ENCODE results near the gene CD247. TPM values are rescaled to one million over a fixed set of nuclear protein-coding genes. Genes with fewer than 3 reads are reported as not detected.

CD247 gene
- total RNA-seq, 1 experiment from 2014 or later: 1.1 TPM

DNA sequence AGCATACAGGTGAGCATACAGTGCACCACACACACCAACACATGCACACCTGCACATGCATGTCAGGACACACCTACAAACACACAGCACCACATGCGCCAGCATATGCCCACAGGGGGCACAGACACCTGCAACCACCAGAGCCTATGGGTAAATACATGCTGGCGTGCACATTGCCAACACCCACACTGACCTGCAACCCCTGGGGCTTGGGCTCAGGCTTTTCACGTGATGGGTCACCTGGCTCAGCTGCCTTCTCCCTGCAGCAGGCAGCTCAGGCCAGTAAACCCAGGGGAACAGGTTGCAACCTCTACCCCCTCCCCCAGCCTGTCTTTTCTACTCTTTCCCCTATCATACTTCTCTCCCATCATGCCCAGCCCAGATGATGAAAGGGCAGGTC is 8.1 kb downstream of the CD247 start:
- H3K27ac ChIP-seq: no peak overlapping the region
- H3K4me1 ChIP-seq: no peaks in the 10 kb centered on the region
- H3K4me3 ChIP-seq: no peak overlapping the region
- DNase-seq: no peak
- no peaks in the 10 kb centered on the region for H3K36me3 ChIP-seq
- H3K27me3 ChIP-seq: no peaks in the 10 kb centered on the region
- H3K9me3 ChIP-seq (replicated peaks): no peaks in the 10 kb centered on the region

DNA sequence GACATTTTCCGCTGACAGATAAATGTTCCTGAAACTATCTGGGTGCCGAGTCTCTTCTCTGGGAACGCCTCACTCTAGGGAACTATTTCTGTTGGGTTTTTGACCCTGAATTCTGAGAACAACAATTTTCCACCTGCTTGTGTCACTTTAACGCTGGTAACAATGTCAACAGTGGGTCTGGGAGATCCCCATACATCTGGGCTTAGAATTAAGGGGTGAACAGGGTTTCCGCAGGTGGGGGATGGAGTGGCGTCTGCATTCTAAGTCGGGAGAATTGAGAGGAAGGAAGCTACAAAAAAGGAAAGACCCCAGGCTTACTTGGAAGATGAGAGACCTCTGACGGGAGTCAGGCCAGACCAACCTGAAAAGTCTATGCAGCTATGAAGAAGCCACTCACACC is 8.7 kb downstream of the CD247 start:
- no peaks in the 10 kb centered on the region for H3K9me3 ChIP-seq (replicated peaks)
- H3K27me3 ChIP-seq: no peaks in the 10 kb centered on the region
- DNase-seq: no peak
- H3K4me3 ChIP-seq: no peak overlapping the region
- H3K27ac ChIP-seq: no peak overlapping the region
- H3K36me3 ChIP-seq: no peaks in the 10 kb centered on the region
- peaks cover 1% of the 10 kb centered on the region for H3K4me1 ChIP-seq

DNA sequence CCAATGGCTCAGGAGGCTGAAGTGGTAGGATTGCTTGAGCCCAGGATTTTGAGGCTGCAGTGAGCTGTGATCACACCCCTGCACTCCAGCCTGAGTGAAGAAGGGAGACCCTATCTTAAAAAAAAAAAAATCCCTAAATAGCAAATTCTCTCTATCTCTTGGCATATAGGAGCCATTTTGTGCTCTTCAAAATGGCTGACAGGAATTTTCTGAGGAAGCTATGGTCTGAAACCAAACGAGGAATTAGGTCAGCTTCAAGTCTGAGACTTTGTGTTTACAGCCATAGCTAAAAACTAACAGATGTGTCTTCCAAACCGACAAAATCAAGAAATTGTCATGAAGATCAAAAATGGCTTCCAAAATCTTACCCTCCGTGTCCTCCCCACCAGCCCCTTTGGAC is 10.6 kb downstream of the CD247 start:
- Histone ChIP-seq H3K4me1 (peaks cover 18% of the 10 kb centered on the region), H3K27me3 (no peaks in the 10 kb centered on the region), H3K4me3 (no peak overlapping the region), H3K36me3 (no peaks in the 10 kb centered on the region), H3K27ac (no peak overlapping the region), H3K9me3 (replicated peaks) (no peaks in the 10 kb centered on the region)
- DNase-seq: no peak

DNA sequence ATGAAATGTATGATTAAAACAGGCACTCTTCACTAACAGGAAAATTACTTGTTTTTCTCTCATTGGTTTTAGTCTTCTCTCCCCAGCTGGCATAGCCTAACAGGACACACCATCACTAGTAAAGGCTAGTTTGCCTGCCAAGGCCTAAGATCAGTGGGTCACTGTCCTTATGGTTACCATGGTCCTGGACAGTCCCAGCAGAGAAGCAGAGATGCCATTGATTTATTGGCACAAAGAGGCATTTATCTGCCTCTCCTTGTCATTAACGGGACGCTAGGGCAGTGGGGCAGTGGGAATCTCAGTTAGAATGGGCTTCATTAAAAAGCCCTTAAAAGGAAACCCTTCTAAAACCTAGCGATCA is 13.9 kb downstream of the CD247 start:
- Histone ChIP-seq H3K4me3 (no peak overlapping the region), H3K9me3 (replicated peaks) (no peaks in the 10 kb centered on the region), H3K27me3 (no peaks in the 10 kb centered on the region), H3K36me3 (no peaks in the 10 kb centered on the region), H3K4me1 (peaks cover 26% of the 10 kb centered on the region), H3K27ac (no peak overlapping the region; the same call in 1 of the 2 replicates)
- DNase-seq: no peak

DNA sequence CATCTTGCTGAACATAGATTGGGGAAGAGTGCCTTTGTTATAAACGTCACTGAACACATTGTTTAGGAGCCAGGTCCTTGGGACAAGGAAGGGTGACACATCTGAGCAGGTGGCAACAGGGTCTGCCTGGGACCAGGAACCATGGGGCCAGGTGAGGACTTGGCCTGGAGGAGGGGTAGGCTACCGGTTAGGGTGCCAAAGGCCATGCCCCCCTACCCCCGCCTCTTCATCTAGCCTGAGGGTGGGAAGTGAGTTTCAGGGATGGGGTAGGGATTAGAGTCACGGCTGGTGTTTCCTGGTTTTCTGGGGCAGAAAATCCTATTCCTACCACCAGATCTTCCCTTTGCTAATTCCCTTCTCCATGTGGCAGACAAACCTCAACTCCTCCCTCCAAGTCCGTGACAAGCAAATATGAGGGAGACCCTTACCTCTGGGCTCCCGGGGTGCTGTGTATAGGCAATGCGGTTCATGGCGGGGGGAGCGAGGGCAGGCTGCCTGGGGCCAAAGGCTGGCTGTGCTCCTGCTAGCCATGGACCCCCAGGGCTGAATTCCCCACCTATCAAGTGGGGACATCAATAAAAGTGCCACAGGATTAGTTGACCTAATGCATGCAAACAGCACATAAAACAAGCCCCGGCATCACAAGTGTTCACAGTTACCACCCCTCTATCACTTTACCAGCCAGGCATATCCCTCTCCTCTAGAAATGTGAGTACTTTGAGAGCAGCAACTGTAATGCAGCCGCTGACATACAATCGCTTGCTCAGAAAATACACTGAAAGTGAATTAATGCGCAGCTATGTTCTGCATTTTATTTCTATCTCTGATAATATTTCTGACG is 14.5 kb downstream of the CD247 start:
- peak; percentile 20 to 54 for DNase-seq
- Histone ChIP-seq H3K27ac (peak overlapping the region; percentile 22), H3K4me1 (peaks cover 32% of the 10 kb centered on the region), H3K27me3 (no peaks in the 10 kb centered on the region), H3K9me3 (replicated peaks) (no peaks in the 10 kb centered on the region), H3K4me3 (peak overlapping the region; percentile 17; the same call in 1 of the 2 replicates), H3K36me3 (no peaks in the 10 kb centered on the region)

DNA sequence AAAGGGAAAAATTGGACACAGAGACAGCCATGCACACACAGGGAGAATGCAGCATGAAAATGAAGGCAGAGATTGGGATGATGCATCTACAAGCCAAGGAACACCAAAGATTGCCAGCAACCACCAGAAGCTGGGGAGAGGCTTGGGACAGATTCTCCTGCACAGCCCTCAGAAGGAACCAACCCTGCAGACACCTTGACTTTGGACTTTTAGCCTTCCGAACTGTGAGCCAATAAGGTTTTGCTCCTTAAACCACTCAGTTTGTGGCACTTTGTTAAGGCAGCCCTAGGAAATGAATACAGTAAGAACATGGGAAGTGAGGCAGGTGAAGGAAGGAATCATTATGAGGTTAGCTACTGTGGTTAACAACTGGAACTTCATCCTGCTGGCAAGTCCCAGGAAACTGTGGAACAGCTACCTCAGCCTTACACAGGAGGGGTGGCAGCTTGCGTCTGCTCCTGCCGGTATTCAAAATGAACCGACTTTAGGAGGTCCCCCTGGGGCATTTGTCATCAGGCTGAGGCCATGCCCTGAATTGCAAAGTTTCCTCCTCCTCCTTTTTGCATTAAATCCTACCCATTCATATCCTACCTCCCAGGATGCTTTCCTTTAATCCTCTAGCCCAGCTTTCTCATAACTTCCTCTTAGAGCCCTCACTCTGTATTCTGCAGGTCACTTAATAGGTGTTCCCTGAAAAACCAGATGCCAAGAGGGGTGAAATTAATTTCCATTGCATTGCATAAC is 15.4 kb downstream of the CD247 start:
- Histone ChIP-seq H3K4me3 (no peak overlapping the region), H3K36me3 (no peaks in the 10 kb centered on the region), H3K27ac (no peak overlapping the region), H3K9me3 (replicated peaks) (no peaks in the 10 kb centered on the region), H3K4me1 (peaks cover 32% of the 10 kb centered on the region), H3K27me3 (no peaks in the 10 kb centered on the region)
- peak; percentile 24 to 61 for DNase-seq

DNA sequence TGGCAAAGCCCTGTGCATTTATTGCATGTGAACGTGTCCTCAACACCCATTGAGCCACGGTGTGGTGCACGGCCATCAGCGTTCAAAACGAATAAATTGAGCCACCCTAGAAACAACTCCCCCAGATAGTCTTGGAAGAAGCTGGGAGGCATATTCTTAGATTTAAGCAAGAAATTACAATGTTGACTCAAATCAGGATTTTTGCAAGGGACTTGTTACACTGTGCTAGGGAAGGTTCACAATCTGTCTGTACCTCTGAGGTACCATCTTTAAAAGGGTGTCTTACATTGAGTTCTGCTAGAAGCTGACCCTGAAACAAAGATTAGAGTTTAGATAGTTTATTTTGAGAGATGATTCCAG is 16.2 kb downstream of the CD247 start:
- H3K27ac ChIP-seq: no peak overlapping the region
- H3K9me3 ChIP-seq (replicated peaks): no peaks in the 10 kb centered on the region
- no peak overlapping the region for H3K4me3 ChIP-seq
- H3K27me3 ChIP-seq: no peaks in the 10 kb centered on the region
- no peak for DNase-seq
- H3K4me1 ChIP-seq: peaks cover 32% of the 10 kb centered on the region
- no peaks in the 10 kb centered on the region for H3K36me3 ChIP-seq

DNA sequence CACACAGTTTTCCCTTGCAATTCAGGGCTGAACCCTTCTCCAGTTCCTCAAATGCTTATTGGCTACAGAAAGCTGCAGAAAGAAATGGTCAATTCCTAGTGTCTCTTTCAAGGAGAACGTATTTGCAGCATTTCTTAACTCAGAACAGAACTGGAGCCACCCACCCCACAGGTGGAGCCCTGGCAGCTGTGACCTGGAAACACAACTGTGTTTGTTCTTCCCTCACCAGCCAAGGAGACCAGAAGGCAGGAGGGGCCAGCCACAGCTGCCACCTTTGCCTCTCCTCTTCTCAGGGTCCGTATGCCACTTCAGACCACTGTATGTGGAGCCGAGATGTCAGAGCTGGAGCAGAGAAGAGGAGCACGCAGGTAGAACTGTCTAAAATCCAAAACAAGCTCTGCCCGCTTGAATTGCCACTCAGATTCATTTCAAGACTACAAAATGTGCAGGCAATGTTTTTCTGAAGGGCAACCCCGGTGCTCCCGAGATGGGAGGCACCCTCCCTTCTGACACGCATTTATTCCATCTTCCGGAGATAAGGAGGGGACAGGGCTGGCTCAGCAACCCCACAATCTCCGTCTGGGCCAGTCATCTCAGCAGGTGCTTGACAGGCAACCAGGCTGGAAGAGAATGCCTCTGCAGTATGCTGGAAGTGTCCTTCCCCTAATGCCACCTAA is 16.7 kb downstream of the CD247 start:
- Histone ChIP-seq H3K4me1 (peaks cover 32% of the 10 kb centered on the region), H3K27ac (no peak overlapping the region), H3K36me3 (no peaks in the 10 kb centered on the region), H3K4me3 (no peak overlapping the region), H3K27me3 (no peaks in the 10 kb centered on the region), H3K9me3 (replicated peaks) (no peaks in the 10 kb centered on the region)
- no peak for DNase-seq

DNA sequence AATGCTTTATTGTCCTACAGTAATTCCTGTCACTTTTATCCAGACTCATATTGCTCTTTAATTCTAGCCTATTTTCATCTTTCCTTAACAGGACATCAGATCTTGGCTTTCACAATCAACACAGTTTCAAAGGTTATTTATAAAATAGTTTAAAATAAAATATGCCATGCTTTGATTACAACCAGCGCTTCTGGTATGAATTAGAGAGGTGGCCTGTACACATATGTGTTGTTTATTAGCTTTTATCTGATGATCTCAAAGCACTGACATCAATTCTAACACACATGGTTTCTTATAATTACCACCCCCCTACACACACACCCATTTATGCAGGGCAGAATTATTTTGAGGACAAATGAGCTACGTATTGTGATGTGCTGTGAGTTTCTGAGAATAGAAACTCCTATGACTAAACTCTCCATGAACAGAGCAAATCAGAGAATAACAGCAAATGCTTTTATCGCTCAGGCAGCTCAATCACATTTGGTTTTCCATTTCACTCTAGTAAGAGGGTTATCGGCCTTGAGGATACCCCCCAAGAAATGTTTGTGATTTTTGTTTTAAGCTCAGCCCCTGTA is 18.0 kb downstream of the CD247 start:
- Histone ChIP-seq H3K9me3 (replicated peaks) (no peaks in the 10 kb centered on the region), H3K36me3 (no peaks in the 10 kb centered on the region), H3K4me3 (no peak overlapping the region), H3K4me1 (peaks cover 32% of the 10 kb centered on the region), H3K27me3 (no peaks in the 10 kb centered on the region), H3K27ac (no peak overlapping the region)
- DNase-seq: no peak

DNA sequence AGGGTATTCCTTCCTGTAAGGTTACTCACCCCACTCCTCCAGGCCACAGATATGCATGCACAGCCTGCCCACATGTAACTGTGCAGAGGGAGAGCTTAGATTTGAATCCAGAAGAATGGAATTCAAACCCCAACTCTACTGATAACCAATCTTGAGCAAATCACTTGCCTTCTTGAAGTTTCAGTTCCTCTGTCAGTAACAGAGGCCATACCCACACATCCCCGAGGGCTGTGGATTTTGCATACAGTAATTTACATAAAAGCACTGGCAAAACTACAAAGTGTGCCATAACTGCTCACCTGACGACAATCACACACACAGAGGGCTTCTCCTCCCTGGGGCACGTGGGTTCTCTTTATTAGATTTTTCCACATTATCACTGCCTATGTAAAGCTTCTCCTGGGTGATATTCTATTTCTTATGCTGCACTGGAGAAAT is 18.6 kb downstream of the CD247 start:
- H3K36me3 ChIP-seq: no peaks in the 10 kb centered on the region
- no peak overlapping the region for H3K27ac ChIP-seq
- H3K4me3 ChIP-seq: no peak overlapping the region
- H3K27me3 ChIP-seq: no peaks in the 10 kb centered on the region
- peaks cover 32% of the 10 kb centered on the region for H3K4me1 ChIP-seq
- no peak for DNase-seq
- no peaks in the 10 kb centered on the region for H3K9me3 ChIP-seq (replicated peaks)

DNA sequence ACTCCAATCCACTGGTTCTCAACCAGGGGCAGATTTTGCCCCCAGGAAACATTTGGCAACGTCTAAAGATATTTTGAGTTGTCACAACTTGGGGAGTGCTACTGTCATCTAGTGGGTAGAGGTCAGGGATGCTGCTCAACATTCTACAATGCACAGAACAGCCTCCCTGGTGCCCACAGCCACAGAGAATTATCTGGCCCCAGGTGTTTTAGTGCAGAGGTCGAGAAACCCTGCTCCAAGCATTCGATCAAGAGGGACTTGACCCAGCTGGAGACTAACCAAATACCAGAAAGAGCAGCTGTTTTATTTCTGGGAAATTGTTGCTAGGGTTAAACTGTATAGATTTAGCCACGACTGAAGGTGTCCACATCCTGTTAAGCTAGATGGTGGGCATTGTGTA is 19.2 kb downstream of the CD247 start:
- H3K4me3 ChIP-seq: no peak overlapping the region
- H3K4me1 ChIP-seq: peaks cover 26% of the 10 kb centered on the region
- H3K27ac ChIP-seq: no peak overlapping the region
- no peak for DNase-seq
- H3K9me3 ChIP-seq (replicated peaks): no peaks in the 10 kb centered on the region
- no peaks in the 10 kb centered on the region for H3K36me3 ChIP-seq
- no peaks in the 10 kb centered on the region for H3K27me3 ChIP-seq

DNA sequence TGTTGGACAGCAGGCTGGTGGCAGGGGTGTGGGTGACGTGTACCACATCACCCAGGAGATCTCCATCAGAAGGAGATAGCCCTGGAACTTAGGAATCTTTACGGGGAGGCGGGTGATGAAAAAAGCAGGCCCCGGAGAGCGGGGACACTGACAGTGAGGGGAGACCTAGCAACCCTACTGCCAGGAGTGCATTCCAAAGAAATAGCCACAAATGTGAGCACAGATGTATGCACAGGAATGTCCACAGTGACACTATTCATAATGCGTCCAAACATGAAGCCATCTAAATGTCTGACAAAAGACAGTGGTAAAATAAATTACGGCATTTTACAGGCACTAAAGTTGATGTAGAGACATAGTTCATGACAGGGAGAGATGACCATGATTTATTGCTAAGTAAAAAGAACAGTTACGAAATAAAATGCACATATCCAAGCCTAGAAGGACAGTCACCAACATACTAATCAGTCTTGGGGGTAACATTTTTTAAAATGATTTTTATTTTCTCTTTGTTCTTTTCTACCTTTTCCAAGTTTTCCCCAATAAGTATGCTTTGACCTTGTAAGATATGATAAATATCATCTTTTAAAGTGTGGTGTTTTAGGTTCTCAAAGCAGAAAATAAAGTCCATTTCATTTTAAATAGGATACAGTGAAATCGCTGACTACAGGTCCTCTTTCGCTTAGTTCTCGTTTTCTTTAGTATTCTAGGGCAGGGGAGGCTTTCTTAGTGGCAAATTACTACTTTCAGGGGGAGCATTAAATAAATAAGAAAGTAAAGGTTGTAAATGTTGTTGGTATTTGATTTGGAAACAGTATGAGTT is 21.3 kb downstream of the CD247 start:
- no peaks in the 10 kb centered on the region for H3K27me3 ChIP-seq

DNA sequence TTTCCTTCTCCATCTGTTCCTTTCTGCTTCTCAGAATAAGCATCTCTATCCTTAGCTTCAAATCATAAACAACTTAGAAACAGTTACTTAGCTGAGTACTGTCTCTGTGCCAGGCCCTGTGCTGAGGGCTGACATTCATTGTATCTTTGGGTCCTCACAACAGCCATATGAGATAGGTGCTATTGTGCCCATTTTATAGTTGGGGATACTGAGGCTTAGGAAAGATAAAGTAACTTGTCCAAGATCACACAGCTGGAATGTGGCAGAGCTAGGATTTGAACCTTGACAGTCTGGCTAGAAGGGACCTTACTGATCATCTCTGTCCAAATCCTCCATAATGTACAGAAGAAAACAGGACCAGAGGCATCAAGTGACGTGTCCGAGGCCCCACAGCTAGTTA is 25.0 kb downstream of the CD247 start:
- H3K36me3 ChIP-seq: no peaks in the 10 kb centered on the region
- DNase-seq: no peak
- no peaks in the 10 kb centered on the region for H3K27me3 ChIP-seq
- 0 out of 2 replicates have a peak, but pooled peaks cover 3% of the 10 kb centered on the region for H3K4me1 ChIP-seq
- H3K9me3 ChIP-seq (replicated peaks): no peaks in the 10 kb centered on the region
- no peak overlapping the region for H3K4me3 ChIP-seq
- no peak overlapping the region for H3K27ac ChIP-seq

More for the DNA sequence above, 21.3 kb downstream of the CD247 start:
- no peaks in the 10 kb centered on the region for H3K9me3 ChIP-seq (replicated peaks)
- DNase-seq: no peak
- H3K4me3 ChIP-seq: no peak overlapping the region
- no peaks in the 10 kb centered on the region for H3K36me3 ChIP-seq
- H3K4me1 ChIP-seq: peaks cover 10% of the 10 kb centered on the region
- H3K27ac ChIP-seq: no peak overlapping the region

DNA sequence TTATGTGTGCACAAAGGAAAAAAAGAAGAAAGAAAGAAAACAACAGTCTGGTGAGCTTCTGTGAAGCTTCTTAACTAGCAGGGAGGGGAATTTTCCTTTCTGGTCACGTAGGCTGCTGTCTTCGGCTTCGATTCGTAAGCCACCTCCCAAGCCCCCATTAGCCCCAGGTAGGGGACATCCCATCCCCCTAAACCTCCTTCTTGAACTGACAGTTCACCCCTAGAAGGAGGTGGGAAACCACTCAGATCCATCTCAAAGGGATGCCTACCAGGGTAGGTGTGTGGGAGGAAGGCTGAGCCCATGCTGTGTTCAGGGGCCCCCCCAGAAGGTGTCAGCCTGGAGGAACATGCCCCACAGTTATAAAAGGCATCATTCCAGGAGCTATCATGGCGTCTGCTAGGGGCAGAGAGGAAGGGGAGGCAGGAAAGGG is 25.8 kb downstream of the CD247 start:
- no peaks in the 10 kb centered on the region for H3K27me3 ChIP-seq
- H3K9me3 ChIP-seq (replicated peaks): no peaks in the 10 kb centered on the region
- DNase-seq: no peak
- no peak overlapping the region for H3K27ac ChIP-seq
- 0 out of 2 replicates have a peak, but pooled peaks cover 3% of the 10 kb centered on the region for H3K4me1 ChIP-seq
- H3K4me3 ChIP-seq: no peak overlapping the region
- H3K36me3 ChIP-seq: no peaks in the 10 kb centered on the region
